HFF-Myc (cell line): ENCODE results near the gene HOXA5.
A peak's percentile ranks its signal among the peaks of the same experiment; 100 is the strongest.

Experiments
- DNase-seq: peaks from one replicate; pipeline ENCODE4 v3.0.0-alpha.2; 2011; ENCODE audit warnings: low read depth; ENCODE audit errors: extremely low read depth
- H3K4me3 ChIP-seq: replicated peaks from 2 replicates; pipeline ENCODE4 v1.5.1; 2011; ENCODE audit warnings: low read depth, mild to moderate bottlenecking, control low read depth, low read length
- TF ChIP-seq, protein P1 (sequence below): IDR thresholded peaks from 2 replicates; pipeline ENCODE4 v1.5.1; 2012; ENCODE audit warnings: mild to moderate bottlenecking, low read depth, low read length, control low read depth; ENCODE audit errors: missing control alignments

The HOXA5 gene

DNA sequence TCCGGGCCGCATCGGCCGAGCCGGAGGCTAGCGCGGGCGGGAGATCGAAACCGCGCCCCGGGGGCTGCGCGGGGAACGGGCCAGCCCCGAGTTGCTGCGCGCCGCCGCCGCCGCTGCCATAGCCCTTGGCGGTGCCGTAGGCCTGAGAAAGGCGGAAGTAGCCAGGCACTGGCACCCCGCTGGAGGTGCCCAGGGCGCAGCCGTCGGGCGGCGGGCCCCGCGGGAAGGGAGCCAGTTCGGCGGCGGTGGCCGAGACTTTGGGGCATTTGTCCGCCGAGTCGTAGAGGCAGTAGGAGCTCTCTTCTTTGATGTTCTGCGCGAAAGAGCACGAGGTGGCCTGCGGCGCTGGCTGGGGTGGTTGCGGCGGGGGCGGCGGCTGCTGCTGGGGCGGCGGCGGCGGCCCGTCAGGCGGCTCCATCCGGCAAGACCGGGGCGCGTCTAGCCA is 30.1 kb upstream of the HOXA5 start:
- H3K4me3 ChIP-seq, result peak overlapping the region; percentile 83
- DNase-seq, result no peak
- TF ChIP-seq, protein P1, sequence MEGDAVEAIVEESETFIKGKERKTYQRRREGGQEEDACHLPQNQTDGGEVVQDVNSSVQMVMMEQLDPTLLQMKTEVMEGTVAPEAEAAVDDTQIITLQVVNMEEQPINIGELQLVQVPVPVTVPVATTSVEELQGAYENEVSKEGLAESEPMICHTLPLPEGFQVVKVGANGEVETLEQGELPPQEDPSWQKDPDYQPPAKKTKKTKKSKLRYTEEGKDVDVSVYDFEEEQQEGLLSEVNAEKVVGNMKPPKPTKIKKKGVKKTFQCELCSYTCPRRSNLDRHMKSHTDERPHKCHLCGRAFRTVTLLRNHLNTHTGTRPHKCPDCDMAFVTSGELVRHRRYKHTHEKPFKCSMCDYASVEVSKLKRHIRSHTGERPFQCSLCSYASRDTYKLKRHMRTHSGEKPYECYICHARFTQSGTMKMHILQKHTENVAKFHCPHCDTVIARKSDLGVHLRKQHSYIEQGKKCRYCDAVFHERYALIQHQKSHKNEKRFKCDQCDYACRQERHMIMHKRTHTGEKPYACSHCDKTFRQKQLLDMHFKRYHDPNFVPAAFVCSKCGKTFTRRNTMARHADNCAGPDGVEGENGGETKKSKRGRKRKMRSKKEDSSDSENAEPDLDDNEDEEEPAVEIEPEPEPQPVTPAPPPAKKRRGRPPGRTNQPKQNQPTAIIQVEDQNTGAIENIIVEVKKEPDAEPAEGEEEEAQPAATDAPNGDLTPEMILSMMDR, result no peak

DNA sequence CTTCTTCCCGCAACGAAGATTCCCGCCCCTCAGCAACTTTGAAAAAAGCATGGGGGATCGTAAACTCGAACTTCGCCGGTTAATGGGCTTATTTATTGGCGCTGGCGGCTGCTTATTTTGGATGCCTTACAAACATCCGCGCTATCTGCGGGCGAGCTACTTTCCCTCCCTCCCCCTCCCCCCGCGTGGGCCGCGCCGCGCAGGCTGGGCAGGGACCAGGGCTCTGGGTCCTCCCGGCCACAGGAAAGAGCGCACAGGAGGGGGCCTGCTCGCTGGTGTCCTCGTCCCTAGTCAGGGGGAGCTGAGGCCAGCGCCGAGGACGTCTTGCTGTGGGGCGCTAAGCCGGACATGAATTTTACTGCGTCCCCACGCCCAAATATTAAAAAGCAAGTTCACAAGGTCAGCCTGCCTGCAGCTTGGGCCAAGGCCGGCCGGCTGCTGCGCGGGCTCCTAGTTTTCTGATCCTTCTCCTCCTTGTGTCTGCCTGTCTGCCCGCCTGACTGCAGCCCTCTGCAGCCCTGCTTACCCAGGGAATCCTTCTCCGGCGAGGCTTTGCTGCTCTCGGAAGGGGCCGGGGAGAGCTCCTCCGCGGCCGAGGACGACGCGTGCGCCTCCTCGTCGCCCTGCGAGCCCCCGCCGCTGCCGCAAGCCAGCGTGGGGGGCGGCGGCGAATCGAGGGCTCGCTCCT is 29.5 kb upstream of the HOXA5 start:
- peak overlapping the region; percentile 83 for H3K4me3 ChIP-seq
- TF ChIP-seq, protein P1, result no peak
- no peak for DNase-seq

DNA sequence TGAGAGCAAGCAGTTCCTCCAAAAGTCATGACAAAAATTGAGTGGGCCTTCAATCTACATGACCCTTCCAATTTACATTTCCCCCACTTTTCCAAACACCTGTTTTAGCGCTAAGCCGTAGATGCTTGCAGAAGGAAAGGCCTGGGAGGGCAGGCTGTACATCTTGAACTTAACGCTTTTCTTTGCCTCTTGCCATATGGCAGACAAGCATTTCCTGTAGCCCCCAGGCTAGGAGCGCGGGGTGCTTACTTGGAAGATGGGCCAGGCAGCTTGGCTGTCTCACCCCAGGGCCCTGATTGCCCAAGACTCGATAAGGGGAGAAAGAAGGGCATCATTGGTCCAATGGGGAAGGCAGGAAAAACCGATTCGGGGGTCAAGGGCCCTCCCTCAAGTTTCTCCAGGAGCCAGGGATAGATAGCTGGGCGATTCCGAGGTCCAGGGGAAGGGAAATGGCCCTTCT is 28.9 kb upstream of the HOXA5 start:
- TF ChIP-seq, protein P1, result no peak
- no peak for DNase-seq
- peak overlapping the region; percentile 83 for H3K4me3 ChIP-seq

DNA sequence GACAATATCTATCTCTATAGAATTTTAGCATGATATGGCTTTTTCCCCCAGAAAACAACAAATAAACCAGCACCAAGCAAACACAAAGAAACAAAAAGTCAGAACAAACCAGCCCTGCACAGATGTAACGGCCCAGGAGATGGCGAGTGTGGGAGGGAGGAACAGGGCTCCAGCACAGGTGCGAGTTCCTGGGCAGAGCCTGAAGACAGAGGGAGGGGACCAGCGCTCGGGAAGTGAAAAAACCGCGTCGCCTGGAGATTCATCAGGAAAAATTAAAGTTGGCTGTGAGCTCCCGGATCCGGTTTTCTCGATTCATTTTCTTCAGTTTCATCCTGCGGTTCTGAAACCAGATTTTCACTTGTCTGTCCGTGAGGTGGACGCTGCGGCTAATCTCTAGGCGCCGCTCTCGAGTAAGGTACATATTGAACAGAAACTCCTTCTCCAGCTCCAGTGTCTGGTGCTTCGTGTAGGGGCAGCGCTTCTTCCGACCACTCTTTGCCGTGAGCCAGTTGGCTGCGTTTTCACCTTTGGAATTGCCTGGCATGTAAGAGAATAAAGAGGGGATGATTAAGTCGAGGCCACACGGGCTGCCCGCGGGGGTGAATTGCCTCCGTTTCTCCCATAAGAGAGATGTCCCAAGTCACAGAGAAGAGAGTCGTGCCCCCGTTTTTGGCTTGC is 28.3 kb upstream of the HOXA5 start:
- peak overlapping the region; percentile 83 for H3K4me3 ChIP-seq
- TF ChIP-seq, protein P1, result no peak
- no peak for DNase-seq

DNA sequence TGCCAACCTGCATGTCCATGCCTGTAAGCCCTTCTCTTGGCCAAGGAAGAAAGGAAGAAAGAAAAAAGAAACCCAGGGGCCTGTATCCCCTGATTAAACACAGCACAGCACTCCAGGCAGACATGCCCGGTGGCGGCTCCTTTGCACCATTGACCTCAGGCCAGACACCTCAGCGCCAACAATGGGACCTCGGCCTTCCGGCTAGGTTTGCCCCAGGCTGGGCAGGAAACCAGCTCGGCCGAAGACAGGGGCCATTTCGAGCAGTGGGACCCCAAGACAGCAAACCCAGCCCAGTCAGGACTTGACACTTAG is 27.8 kb upstream of the HOXA5 start:
- peak overlapping the region; percentile 83 for H3K4me3 ChIP-seq
- DNase-seq, result no peak
- TF ChIP-seq, protein P1, result no peak

DNA sequence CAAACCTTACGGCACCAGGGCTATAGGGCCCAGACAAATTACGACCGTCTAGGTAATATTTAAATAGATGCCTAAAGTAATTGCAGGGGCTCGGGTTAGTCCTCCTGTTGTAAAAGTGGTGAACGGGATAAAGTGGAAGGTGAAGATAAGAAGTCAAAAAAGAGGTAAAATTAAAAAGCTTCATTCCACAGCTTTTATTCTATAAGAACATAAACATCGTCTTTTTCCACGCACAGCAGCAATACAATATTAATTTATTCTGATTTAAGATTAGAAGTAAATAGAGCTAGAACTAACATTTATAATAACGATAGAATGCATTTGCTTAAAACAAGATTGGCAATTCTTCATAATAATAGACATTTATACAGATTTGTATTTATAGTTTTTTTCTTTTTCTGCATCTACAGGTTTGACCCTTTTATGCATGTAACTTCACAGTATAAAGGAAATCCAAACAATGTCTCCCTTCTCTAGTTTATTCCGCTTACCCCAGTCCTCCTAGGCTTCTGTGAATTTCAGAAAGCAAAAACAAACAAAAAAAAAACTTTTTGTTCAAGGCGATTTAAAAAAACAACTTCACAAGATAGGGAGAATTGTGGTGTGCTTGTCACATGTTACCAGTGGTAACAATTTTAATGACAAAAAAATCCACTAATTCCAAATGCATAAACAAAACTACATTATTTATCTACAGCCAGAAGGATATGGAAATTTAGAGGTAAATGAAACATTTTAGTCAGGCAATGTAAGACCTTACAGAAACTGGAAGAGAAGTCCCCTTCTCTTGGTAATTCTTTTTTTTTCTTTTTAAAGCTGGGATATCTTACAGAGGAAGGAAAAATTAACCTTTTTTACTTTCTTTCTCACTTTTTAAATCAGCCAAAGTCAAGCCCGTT is 27.2 kb upstream of the HOXA5 start:
- H3K4me3 ChIP-seq, result peak overlapping the region; percentile 83
- no peak for DNase-seq
- TF ChIP-seq, protein P1, result no peak
